ENCODE results near the gene ZBTB39.

Gene ZBTB39

GRCh38 chr12:57040750-57041149 lies 34.4 kb upstream of the ZBTB39 start:
- no peak for DNase-seq (ENCODE audit: low read depth)
- TF ChIP-seq CTCF (conservative IDR thresholded peaks at IDR 0.05; ENCODE audit: low read depth, low read length), result no peak
- H3K4me3 ChIP-seq (ENCODE audit: low read length), result no peak overlapping the region

- no peak for TF ChIP-seq CTCF (conservative IDR thresholded peaks at IDR 0.05; ENCODE audit: low read depth, low read length)
Measured at GRCh38 chr12:57040211-57040610, 33.9 kb upstream of the ZBTB39 start.

GRCh38 chr12:57039016-57039798 lies 32.9 kb upstream of the ZBTB39 start:
- TF ChIP-seq CTCF (conservative IDR thresholded peaks at IDR 0.05; ENCODE audit: low read depth, low read length), result no peak
- DNase-seq (ENCODE audit: low read depth), result no peak
- no peak overlapping the region for H3K4me3 ChIP-seq (ENCODE audit: low read length)

More at GRCh38 chr12:57040211-57040610, 33.9 kb upstream of the ZBTB39 start:
- no peak overlapping the region for H3K4me3 ChIP-seq (ENCODE audit: low read length)
- DNase-seq (ENCODE audit: low read depth), result no peak

- DNase-seq (ENCODE audit: low read depth), result no peak
- no peak overlapping the region for H3K4me3 ChIP-seq (ENCODE audit: low read length)
- no peak for TF ChIP-seq CTCF (conservative IDR thresholded peaks at IDR 0.05; ENCODE audit: low read depth, low read length)
Measured at GRCh38 chr12:57037264-57037663, 30.9 kb upstream of the ZBTB39 start.

- no peak for TF ChIP-seq CTCF (conservative IDR thresholded peaks at IDR 0.05; ENCODE audit: low read depth, low read length)
- DNase-seq (ENCODE audit: low read depth), result no peak
- H3K4me3 ChIP-seq (ENCODE audit: low read length), result no peak overlapping the region
Measured at GRCh38 chr12:57033431-57033830, 27.1 kb upstream of the ZBTB39 start.

- no peak for DNase-seq (ENCODE audit: low read depth)
- no peak for TF ChIP-seq CTCF (conservative IDR thresholded peaks at IDR 0.05; ENCODE audit: low read depth, low read length)
- H3K4me3 ChIP-seq (ENCODE audit: low read length), result no peak overlapping the region
Measured at GRCh38 chr12:57031789-57032188, 25.4 kb upstream of the ZBTB39 start.

- H3K4me3 ChIP-seq (ENCODE audit: low read length), result no peak overlapping the region
- DNase-seq (ENCODE audit: low read depth), result no peak
- TF ChIP-seq CTCF (conservative IDR thresholded peaks at IDR 0.05; ENCODE audit: low read depth, low read length), result no peak
Measured at GRCh38 chr12:57031138-57031725, 24.9 kb upstream of the ZBTB39 start.

Measured in retinal pigment epithelial cell (primary cell).